Epithelial cell of proximal tubule (primary cell): ENCODE data around the gene FIG4. TPM values are rescaled to one million over a fixed set of nuclear protein-coding genes. Genes with fewer than 3 reads are reported as not detected.

Experiments
- DNase-seq: peaks from one replicate; pipeline ENCODE4 v3.0.0-alpha.2; 2011; ENCODE audit warnings: low read depth
- H3K4me3 ChIP-seq: 2 replicates; pipeline ENCODE4 v1.5.1; 2011; ENCODE audit warnings: low read depth, mild to moderate bottlenecking, low read length
- CTCF ChIP-seq: conservative IDR thresholded peaks from 2 replicates; pipeline ENCODE4 v1.5.1; 2012; ENCODE audit warnings: low read depth, mild to moderate bottlenecking, low read length
- total RNA-seq: library from RNA; depleted of rRNA; stranded (reverse); fragments of >200 nt; gene quantifications from 2 replicates; pipeline ENCODE4 v1.2.3, GENCODE V29; 2015

Gene FIG4
- total RNA-seq, 1 donor from 2014 or later: 15.5 TPM

- H3K4me3 ChIP-seq: no peak overlapping the region
- no peak for TF ChIP-seq CTCF
- DNase-seq: no peak
These were observed 89.9 kb downstream of the FIG4 start for GRCh38 chr6:109781001-109781400.

- no peak for DNase-seq
- no peak for TF ChIP-seq CTCF
- H3K4me3 ChIP-seq: no peak overlapping the region
These were observed 91.4 kb downstream of the FIG4 start for GRCh38 chr6:109782491-109782999.

GRCh38 chr6:109783250-109783986, 92.3 kb downstream of the FIG4 start:
- peak; percentile 55 for TF ChIP-seq CTCF
- no peak for DNase-seq

GRCh38 chr6:109787312-109787711, 96.2 kb downstream of the FIG4 start:
- DNase-seq: no peak
- no peak for TF ChIP-seq CTCF
- no peak overlapping the region for H3K4me3 ChIP-seq

More at GRCh38 chr6:109783250-109783986, 92.3 kb downstream of the FIG4 start:
- no peak overlapping the region for H3K4me3 ChIP-seq

- no peak for DNase-seq
- TF ChIP-seq CTCF: no peak
These were observed 97.6 kb downstream of the FIG4 start for GRCh38 chr6:109788687-109789086.

GRCh38 chr6:109790131-109790530, 99.0 kb downstream of the FIG4 start:
- H3K4me3 ChIP-seq: no peak overlapping the region
- no peak for DNase-seq
- TF ChIP-seq CTCF: no peak

More at GRCh38 chr6:109788687-109789086, 97.6 kb downstream of the FIG4 start:
- no peak overlapping the region for H3K4me3 ChIP-seq

GRCh38 chr6:109791301-109791700, 100.2 kb downstream of the FIG4 start:
- no peak for TF ChIP-seq CTCF
- H3K4me3 ChIP-seq: no peak overlapping the region
- no peak for DNase-seq
